ENCODE measurements around the gene GALNT17.

GALNT17 gene

DNA sequence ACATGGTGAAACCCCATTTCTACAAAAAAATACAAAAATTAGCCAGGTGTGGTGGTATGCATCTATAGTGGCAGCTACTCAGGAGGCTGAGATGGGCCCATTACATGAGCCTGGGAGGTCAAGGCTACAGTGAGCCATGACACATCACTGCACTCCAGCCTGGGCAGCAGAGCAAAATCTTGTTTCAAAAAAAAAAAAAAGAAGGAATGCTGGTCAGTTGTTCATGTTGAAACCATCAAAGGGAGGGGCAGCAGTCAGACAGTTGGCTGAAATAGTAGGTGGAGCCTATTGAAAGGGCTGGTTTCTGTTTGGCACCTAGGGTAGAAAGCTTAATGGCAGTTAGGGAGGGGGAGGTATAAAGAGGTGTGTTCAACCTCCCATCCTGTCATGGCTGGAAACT is 323.0 kb downstream of the GALNT17 start:
- CTCF ChIA-PET, result interaction anchor here (0.6 kb wide), 1 partner anchor 189 kb away, joined by 3 read pairs; no protein-coding TSS in a partner anchor
- POLR2A ChIA-PET (ENCODE audit: low non-redundant PET), result no interaction called here
- H3K27ac ChIP-seq, result no peak overlapping the region
- TF ChIP-seq, protein P1, sequence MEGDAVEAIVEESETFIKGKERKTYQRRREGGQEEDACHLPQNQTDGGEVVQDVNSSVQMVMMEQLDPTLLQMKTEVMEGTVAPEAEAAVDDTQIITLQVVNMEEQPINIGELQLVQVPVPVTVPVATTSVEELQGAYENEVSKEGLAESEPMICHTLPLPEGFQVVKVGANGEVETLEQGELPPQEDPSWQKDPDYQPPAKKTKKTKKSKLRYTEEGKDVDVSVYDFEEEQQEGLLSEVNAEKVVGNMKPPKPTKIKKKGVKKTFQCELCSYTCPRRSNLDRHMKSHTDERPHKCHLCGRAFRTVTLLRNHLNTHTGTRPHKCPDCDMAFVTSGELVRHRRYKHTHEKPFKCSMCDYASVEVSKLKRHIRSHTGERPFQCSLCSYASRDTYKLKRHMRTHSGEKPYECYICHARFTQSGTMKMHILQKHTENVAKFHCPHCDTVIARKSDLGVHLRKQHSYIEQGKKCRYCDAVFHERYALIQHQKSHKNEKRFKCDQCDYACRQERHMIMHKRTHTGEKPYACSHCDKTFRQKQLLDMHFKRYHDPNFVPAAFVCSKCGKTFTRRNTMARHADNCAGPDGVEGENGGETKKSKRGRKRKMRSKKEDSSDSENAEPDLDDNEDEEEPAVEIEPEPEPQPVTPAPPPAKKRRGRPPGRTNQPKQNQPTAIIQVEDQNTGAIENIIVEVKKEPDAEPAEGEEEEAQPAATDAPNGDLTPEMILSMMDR (conservative IDR thresholded peaks at IDR 0.05; ENCODE audit: low read depth), result no peak
- DNase-seq (ENCODE audit: low spot score), result no peak

DNA sequence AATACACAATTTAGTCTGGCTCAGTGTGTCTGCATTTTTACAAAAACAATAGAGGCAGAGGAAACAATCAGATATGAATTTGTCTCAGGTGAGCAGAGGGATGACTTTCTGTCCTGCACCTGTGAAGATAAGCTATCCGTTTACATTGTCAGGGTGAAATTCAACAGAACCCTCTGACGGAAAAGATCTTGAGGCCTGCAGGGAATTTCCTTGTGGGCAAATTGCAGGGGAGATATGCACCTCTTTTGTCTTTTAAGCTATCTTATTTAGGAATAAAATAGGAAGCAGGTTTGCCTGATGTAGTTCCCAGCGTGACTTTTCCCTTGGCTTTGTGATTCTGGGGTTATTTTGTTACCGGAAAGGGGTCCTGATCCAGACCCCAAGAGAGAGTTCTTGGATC is 325.1 kb downstream of the GALNT17 start:
- POLR2A ChIA-PET (ENCODE audit: low non-redundant PET), result no interaction called here
- DNase-seq (ENCODE audit: low spot score), result no peak
- no peak overlapping the region for H3K27ac ChIP-seq
- CTCF ChIA-PET, result no interaction called here
- TF ChIP-seq, protein P1 (conservative IDR thresholded peaks at IDR 0.05; ENCODE audit: low read depth), result no peak

DNA sequence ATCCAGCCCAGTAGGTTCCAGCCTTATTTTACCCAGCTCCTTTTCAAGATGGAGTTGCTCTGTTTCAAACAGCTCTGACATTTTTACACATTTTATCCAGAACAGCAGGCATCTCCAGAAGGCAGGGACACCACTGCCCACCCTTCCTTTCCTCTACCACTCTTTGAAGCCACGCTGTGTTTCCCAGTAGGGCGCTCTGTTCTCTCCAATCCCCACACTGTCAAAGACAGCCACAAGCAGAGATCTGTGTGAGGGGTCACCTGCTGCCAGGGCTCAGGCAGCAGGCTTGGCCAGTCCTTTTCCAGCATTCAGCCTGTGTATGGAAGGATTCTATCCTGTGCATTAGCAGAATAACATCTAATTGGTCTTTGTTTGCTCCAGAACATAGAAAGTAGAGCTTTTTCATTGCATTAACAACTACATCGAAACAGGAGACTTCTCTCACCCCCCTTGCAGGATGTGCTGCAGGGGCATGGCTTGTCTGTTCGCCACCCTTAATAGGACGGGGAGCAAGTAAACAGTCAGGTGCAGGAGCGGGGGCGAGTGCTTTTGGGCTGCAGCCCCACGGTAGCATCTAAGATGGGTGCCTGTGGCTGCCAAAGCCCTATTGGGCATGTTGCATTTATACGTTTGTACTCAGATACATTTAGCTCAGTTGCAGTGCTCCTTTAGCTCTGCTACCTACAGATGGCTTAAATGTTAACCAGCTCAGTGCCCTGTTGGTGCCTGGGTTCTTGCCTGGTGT is 326.1 kb downstream of the GALNT17 start:
- no peak overlapping the region for H3K27ac ChIP-seq
- CTCF ChIA-PET, result no interaction called here
- TF ChIP-seq, protein P1 (conservative IDR thresholded peaks at IDR 0.05; ENCODE audit: low read depth), result no peak
- POLR2A ChIA-PET (ENCODE audit: low non-redundant PET), result no interaction called here
- DNase-seq (ENCODE audit: low spot score), result no peak

DNA sequence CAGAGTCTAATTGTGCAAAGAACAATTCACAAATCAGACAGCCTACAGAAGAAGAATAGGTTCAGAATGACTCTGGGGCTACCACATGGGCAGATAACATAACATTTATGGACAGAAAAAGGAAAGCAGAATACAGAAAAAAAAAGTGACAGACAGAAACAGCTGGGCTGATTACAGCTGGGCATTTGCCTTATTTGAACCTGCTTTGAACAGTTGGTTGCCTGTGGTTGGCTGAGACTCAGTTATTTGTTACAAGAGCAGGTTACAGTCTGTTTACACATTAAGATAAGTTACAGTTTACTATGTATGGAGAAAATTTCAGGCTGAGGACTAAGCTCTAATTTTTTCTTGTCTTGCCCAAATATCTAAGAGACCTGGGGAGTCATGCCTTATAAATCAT is 327.2 kb downstream of the GALNT17 start:
- ChIA-PET POLR2A (ENCODE audit: low non-redundant PET) (no interaction called here), CTCF (no interaction called here)
- TF ChIP-seq, protein P1 (conservative IDR thresholded peaks at IDR 0.05; ENCODE audit: low read depth), result no peak
- no peak for DNase-seq (ENCODE audit: low spot score)
- H3K27ac ChIP-seq, result no peak overlapping the region

DNA sequence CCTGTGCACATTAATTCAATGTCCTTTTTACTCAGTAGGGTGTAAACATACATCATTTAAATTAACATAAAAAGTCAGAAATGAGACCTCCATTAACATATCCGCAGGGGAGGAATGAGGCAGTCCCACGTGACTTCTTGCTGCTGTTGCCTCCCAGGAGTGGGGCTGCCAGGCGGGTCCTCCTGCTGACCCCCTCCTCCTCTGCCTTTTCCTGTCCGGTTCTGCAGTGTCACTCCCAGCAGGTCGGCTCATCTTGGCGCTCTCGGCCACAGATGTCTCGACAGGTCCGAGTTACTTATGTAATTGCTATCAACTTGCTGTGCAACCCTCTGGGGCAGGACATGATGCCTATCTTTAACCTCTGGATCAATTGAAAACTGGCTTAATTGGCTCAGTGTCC is 329.6 kb downstream of the GALNT17 start:
- ChIA-PET POLR2A (ENCODE audit: low non-redundant PET) (no interaction called here), CTCF (no interaction called here)
- TF ChIP-seq, protein P1 (conservative IDR thresholded peaks at IDR 0.05; ENCODE audit: low read depth), result no peak
- no peak overlapping the region for H3K27ac ChIP-seq
- no peak for DNase-seq (ENCODE audit: low spot score)

DNA sequence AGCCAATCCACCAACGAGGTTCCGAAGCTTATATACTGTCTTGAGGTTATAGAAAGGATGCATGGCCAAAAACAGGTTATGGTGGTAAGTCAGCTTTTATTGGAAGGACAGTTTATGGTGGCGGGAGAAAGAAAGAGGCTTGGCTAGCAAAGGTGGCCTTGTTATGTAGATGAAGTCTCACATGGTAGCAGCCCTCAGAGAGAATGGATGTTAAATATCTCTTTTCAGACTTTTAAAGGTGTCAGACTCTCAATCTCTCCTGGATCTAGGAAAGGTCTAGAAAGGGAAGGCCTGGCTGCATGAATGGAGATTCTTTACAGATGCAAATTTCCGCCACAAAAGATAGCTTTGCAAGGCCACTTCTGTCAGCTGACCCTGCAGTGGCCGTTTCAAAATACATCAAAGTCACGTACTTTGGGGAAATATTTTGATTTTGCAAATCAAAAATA is 333.8 kb downstream of the GALNT17 start:
- no peak overlapping the region for H3K27ac ChIP-seq
- ChIA-PET POLR2A (ENCODE audit: low non-redundant PET) (no interaction called here), CTCF (no interaction called here)
- TF ChIP-seq, protein P1 (conservative IDR thresholded peaks at IDR 0.05; ENCODE audit: low read depth), result no peak
- no peak for DNase-seq (ENCODE audit: low spot score)

All from RWPE1 (cell line).